ENCODE data around the gene WAPL. TPM values are rescaled to one million over a fixed set of nuclear protein-coding genes. Genes with fewer than 3 reads are reported as not detected.

WAPL gene
- total and polyA plus RNA-seq, 2 of the 8 experiments (the other 6 are each of a cell fraction or from before 2014, with no cell fraction given) = 12.8 to 48.1 TPM

DNA sequence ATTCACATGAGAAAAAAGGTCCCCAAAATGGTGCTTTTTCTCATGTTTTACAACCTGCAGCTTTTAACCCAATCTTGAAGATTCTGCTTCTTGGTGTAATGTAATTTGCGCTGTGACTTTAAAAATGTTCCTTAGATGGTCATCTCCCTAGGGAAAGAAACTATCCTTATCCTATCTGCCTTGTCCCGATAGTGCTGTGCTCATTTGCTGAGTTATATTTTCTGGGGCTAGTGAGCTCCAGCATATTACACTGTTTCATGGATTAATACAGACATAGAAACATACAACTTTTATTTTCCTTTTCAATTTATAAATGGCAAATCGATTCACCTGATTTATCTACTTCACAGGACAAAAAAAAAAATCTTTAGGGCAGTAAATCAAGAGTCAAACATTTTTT, 2.8 kb downstream of the WAPL start:
- H3K27me3 ChIP-seq (replicated peaks in 1 of 4; ENCODE audit: control insufficient read depth in 3 of 4, extremely low read depth in 1 of 4, insufficient read depth in 3 of 4, low read length in 3 of 4) = no peaks in the 10 kb centered on the region
- CTCF ChIA-PET (ENCODE audit: partially characterized antibody) = no interaction called here
- no peak overlapping the region for H3K14ac ChIP-seq (ENCODE audit: insufficient read length)
- H3K56ac ChIP-seq (replicated peaks; ENCODE audit: insufficient read length, low read depth, low read length) = no peak overlapping the region
- H2BK15ac ChIP-seq (ENCODE audit: low read length) = no peak overlapping the region
- DNase-seq (ENCODE audit: low read depth in 1 of 2, low spot score in 2 of 2) = no peak
- no peak overlapping the region for H3K18ac ChIP-seq (ENCODE audit: extremely low read depth, low read length)
- H3K4me1 ChIP-seq (replicated peaks in 1 of 4; ENCODE audit: control insufficient read depth in 3 of 4, insufficient read depth in 4 of 4, low read length in 3 of 4) = peaks cover 0 to 4% (median 2%) of the 10 kb centered on the region in 4 experiments; a peak in 5 of 7 replicates
- H2BK12ac ChIP-seq (ENCODE audit: low read depth, low read length) = no peak overlapping the region
- H4K20me1 ChIP-seq (replicated peaks in 1 of 2; ENCODE audit: control insufficient read depth in 1 of 2, insufficient read depth in 2 of 2, low read length in 2 of 2) = peaks cover 15% of the 10 kb centered on the region in 2 experiments
- no peak overlapping the region for H4K91ac ChIP-seq (replicated peaks; ENCODE audit: insufficient read length, low read length)
- no peak overlapping the region for H3K4me3 ChIP-seq (ENCODE audit: extremely low read depth in 1 of 4, insufficient read depth in 2 of 4, low read depth in 3 of 4, low read length in 4 of 4)
- no peak overlapping the region for H3K23ac ChIP-seq (ENCODE audit: insufficient read length)
- peaks cover 2 to 38% (median 13%) of the 10 kb centered on the region in 4 experiments; a peak in 7 of 8 replicates for H3K36me3 ChIP-seq (ENCODE audit: control insufficient read depth in 2 of 4, insufficient read depth in 4 of 4, low read length in 3 of 4)
- no peak overlapping the region for H4K5ac ChIP-seq (ENCODE audit: insufficient read length, low read depth, low read length)
- H3K79me2 ChIP-seq (ENCODE audit: control insufficient read depth in 1 of 2, insufficient read depth in 2 of 2, low read length in 2 of 2) = peaks cover 29 to 83% of the 10 kb centered on the region in 2 experiments
- H2BK5ac ChIP-seq (ENCODE audit: low read depth, low read length) = no peak overlapping the region
- H3K79me1 ChIP-seq (ENCODE audit: low read depth, low read length) = peaks cover 4% of the 10 kb centered on the region
- POLR2A ChIA-PET (ENCODE audit: partially characterized antibody) = interaction anchor here (0.7 kb wide), 1 partner anchor 15 kb away, joined by 5 read pairs; no protein-coding TSS in a partner anchor
- peaks cover 4% of the 10 kb centered on the region; the same call in 1 of the 2 replicates for H3K23me2 ChIP-seq (ENCODE audit: low read depth, low read length)
- H3K9me3 ChIP-seq (ENCODE audit: insufficient read depth in 2 of 2, low read depth in 1 of 2, low read length in 1 of 2) = no peaks in the 10 kb centered on the region
- no peak overlapping the region for H2BK20ac ChIP-seq (ENCODE audit: low read length)
- no peak overlapping the region for H2AFZ ChIP-seq (ENCODE audit: low read length)
- no peak overlapping the region for H3K27ac ChIP-seq (ENCODE audit: low read depth, low read length)
- WGBS, 2 experiments (ENCODE audit: extremely low coverage in 1 of 2, insufficient coverage in 1 of 2, insufficient read length in 1 of 2, insufficient replicate concordance in 2 of 2, low coverage in 1 of 2, low lambda C conversion rate in 2 of 2, missing lambda C conversion rate in 1 of 2) = 85% methylated on average over 3 of the region's 3 CpGs; no CpG with 5 or more reads in 1 of the 2 experiments
- no peak overlapping the region for H2AK5ac ChIP-seq (ENCODE audit: low read depth, low read length)
- H3K9ac ChIP-seq (replicated peaks in 1 of 4; ENCODE audit: extremely low read depth in 1 of 4, low read depth in 3 of 4, low read length in 3 of 4) = no peak overlapping the region
- no peak overlapping the region for H2BK120ac ChIP-seq (replicated peaks; ENCODE audit: low read depth, low read length)
- no peak overlapping the region for H4K8ac ChIP-seq (ENCODE audit: extremely low read depth, insufficient read depth, low read length)
- no peak overlapping the region for H3K4ac ChIP-seq (replicated peaks; ENCODE audit: insufficient read length, low read depth, low read length)
- no peak for FAIRE-seq
- no peak overlapping the region for H3K4me2 ChIP-seq (ENCODE audit: insufficient read depth in 1 of 2, low read depth in 2 of 2, low read length in 2 of 2)
- no peak for TF ChIP-seq MAFK (IDR thresholded peaks at IDR 0.05; ENCODE audit: low read depth, low read length)
- no peak for TF ChIP-seq ATF3 (IDR thresholded peaks at IDR 0.05; ENCODE audit: insufficient read depth, low read depth, low read length)
- TF ChIP-seq USF2 (IDR thresholded peaks at IDR 0.05; ENCODE audit: low read length) = no peak
- TF ChIP-seq KDM1A (IDR thresholded peaks at IDR 0.05; ENCODE audit: borderline replicate concordance, low read length) = no peak
- TF ChIP-seq SIX5 (IDR thresholded peaks at IDR 0.05; ENCODE audit: low read depth, low read length) = no peak

All from H1 (cell line).